ENCODE measurements around the gene NAPG.
"Not testable (repeated sequence)": the region's sequence is repeated elsewhere in the genome, so short reads cannot be mapped to it uniquely, and the experiment has no call there.

NAPG gene

DNA sequence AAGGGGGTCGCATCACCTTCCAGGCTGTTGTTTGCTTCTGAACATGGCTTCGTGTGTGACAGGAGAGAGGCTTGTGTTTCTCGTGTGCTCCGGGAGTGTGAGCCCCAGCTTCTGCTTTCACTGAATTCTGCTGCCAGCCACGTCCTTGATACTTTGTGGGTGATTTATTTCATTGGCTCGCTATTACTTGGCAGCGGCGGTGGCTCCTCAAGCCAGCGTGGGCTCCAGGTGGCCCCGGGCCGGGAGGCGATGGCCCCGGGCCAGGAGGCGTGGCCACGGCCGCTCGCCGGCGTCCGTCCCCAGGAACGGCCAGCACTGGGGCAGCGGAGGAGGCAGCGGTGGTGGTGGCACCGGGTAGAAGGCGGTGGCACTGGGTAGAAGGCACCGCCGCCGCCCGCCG lies 63.1 kb downstream of the NAPG start:
- no peak for DNase-seq

DNA sequence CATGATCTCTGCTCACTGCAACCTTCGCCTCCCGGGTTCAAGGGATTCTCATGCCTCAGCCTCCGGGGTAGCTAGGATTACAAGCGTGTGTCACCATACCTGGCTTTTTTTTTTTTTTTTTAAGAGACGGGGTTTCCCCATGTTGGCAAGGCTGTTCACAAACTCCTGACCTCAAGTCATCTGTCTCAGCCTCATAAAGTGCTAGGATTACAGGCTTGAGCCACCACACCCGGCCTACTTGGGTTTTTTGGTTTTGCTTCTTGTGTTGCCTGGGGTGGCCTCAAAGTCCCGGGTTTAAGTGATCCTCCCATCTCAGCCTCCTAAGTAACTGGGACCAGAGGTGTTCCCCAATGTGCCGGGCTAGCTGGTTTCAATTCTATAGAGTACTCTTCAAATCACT lies 64.6 kb downstream of the NAPG start:
- no peak for DNase-seq

DNA sequence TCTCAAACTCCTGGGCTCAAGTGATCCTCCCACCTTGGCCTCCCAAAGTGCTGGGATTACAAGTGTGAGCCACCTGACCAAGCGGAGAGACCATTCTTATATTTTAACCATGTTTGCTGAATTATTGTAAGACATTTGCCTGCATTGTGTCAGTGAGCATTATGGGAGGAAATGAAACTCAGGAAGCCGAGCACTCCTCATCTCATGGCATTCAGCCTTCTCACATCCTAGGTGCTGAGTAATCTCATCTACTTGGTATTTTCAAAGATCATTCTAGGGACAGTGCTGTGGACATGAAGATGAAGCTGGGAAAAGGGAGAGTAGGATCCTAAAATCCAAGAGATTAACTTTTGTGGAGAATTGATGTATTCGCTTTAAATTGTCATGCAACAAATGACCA lies 66.1 kb downstream of the NAPG start:
- DNase-seq, result no peak

DNA sequence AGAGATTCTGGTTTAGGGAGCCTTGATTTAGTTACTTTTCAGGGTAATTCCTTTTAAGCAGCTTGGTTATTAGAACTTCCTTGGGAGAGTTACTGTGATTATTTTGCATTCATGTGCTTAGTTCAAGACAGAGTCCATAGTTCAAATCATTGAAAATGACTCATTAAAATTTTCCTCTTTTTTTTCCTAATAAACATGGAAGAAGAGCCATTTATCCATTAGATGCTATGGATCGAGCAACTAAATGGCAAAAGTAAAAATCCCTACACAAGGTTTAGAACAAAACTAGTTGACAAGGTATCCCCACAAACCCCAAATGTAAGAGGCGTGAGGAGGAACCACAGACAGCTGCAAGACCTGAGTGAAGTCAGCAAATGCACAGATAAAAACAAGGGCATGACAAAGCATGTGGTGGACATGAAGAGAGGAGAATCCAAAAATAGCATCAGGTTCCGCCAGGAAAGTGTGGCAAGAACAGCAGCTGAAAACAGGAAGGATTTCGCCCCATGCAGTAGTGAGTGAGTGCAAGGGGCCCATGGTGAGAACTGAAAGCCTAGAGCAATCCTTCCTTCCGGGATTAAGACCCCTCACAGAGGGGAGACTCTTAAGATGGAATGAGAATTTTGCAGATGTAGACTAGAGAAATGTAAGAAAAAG lies 67.7 kb downstream of the NAPG start:
- DNase-seq, result not testable (repeated sequence)

DNA sequence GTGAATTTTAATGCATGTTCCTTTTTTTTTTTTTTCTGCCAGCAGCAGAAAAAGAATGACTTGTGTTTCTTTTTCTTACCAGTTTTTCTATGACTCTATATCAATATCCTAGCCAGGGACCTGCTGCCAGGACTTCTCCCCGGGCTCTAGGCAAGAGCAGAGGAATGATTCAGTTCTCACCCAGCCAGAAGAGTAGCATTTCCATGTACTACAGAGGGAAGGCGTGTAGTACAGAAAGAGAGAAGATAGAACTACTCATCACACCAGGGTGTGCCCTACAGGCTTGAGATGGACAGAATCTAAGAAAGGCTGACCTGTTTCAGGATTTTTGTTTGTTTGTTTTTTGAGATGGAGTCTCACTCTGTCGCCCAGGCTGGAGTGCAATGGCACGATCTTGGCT lies 70.1 kb downstream of the NAPG start:
- not testable (repeated sequence) for DNase-seq

DNA sequence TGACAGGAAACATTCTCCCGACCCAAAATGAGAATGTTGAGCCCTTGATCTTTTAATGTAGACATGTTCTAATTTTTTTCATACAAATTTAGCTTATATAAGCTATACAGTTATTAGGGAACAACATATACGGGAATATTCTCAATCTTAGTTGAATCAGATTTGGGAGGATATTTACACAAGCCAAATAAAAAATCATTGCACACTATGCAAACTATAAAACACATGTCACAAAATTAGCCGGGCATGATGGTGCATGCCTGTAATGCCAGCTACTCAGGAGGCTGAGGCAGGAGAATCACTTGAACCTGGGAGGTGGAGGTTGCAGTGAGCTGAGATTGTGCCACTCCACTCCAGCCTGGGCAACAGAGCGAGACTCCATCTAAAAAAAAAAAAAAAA lies 71.9 kb downstream of the NAPG start:
- not testable (repeated sequence) for DNase-seq

DNA sequence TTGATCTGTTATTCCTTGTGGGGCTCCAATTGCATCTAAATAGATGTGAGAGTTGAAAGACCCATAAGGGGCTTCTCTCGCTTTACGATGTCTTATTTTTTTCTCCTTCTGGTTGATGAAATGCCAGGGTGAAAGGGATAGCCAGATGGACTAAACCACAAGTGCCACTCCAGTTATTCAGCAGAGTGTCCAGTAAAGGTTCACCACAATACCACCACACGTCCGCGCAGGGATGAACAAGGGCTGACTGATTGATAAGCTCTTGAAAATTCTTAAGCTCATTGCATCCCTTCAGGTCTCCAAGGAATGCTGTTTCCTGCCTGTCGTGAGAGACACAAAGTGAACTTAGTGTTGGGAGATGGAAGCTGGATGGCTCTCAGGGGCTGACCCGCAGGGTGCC lies 74.9 kb downstream of the NAPG start:
- not testable (repeated sequence) for DNase-seq

All from NCI-H1105 (cell line).